HG03432 (cell line): ENCODE data around the gene PTAR1.

ENCODE experiments used
- ATAC-seq: cut with Tn5 transposase; IDR thresholded peaks from one replicate; pipeline ENCODE4 v1.9.1; 2021; ENCODE audit warnings: mild to moderate bottlenecking, moderate library complexity; ENCODE audit not compliant: unreplicated experiment

Gene PTAR1

DNA sequence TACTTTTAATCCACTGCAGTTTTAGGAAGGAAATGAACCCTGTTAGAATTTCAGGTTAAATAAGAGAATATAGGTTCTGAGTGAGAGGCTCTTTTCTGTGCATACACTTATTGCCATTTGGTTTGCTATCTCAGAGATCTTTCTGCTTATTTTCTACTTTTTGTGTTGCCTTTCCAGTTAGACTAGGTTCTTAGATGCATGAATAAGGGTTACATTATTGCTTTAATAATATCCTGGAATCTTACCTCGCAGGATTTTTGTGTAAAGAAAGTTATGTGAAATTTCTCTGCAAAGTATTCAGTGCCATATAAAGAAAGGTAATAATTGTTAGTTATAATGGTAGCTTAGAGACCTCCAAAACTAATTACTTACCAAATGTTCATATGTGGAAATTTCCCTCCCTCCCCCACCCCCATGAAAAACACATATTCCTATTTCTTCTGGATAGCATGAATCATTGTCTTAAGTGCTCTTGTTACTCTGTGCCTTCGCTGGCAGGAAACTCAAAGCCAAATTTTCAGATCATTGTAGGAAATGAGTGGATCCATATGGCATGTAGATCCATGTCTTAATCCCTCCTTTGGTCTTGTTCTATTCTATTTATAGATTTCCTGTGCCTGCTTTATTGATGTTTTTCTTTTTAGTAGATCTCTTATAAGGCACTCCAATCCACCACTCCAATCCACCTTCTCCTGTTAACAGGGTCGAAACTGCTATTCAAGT, 84.9 kb downstream of the PTAR1 start:
- no peak for ATAC-seq

DNA sequence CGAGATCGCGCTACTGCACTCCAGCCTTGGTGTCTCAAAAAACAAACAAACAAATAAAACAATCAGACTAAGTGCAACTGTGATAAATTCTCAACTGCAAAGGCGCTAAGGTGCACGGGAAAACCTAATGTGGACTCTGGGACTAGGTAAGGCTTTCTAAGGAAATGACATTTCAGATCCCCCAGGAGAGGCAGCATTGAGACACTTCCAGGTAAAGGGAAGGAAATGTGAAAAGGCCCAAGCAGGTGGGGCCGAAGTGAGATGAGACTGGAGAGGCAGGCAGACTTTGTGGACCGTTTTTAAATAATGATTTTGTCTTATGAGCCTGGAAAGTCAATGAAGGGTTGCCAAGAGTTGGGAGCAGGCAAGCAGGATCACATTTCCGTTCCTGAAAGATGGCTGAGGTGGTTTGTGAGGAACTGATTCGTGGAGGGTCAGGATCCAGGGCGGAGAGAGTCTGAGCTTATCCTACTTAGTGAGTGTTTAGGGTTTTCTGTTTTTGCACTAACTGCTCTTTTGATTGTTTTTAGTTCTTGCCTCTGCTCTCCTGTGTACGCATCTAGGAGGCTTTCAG, 85.6 kb downstream of the PTAR1 start:
- no peak for ATAC-seq

DNA sequence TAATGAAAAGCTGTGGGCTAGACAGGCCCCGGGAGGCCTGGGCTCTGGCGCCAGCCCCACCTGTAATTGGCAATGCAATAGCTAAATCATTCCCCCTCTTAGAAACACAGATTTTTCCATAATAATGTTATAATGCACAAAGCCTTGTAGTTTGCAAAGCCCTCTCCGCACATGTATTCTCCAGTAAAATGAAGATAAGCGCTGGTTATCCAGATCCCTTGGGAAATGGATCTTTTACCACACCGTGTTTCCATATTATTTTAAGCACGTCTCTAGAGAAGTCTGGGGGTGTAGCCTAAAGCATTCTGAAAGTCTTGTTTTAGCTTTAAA, 86.5 kb downstream of the PTAR1 start:
- no peak for ATAC-seq

DNA sequence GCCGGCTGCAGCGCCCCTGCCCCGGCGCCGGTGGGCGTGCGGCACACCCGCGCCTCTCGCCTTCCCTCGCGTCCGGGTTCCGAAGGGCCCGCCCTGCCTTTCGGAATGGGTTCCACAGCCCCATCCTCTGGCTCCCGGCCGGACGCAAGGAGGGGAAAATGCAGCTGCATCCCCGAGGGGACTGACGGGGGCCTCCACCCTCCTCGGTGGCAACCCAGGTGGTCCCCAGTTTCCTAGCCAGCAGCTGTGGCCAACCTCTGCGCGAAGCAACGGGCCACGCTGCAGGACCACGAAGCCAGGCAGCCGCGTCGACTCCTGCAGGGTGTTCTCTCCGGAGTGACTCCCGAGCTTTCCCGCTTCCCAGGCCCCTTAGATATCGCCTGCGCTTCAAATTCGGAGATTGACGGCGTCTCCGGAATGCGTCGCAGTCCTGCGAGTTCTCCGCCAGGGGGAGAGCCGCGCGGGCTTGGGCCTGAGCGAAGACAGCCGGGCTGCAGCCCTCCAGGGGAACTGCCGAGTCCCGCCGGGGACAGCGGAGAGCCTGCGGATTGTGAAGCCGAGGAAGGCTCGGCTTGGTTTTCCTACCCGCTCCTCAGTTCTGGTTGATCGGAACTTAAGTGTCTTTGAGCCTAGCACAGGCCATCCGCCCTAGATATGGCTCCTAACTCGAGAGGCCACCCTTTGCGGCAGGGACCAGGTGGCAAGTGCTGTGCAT, 87.1 kb downstream of the PTAR1 start:
- ATAC-seq, result peak; percentile 95

DNA sequence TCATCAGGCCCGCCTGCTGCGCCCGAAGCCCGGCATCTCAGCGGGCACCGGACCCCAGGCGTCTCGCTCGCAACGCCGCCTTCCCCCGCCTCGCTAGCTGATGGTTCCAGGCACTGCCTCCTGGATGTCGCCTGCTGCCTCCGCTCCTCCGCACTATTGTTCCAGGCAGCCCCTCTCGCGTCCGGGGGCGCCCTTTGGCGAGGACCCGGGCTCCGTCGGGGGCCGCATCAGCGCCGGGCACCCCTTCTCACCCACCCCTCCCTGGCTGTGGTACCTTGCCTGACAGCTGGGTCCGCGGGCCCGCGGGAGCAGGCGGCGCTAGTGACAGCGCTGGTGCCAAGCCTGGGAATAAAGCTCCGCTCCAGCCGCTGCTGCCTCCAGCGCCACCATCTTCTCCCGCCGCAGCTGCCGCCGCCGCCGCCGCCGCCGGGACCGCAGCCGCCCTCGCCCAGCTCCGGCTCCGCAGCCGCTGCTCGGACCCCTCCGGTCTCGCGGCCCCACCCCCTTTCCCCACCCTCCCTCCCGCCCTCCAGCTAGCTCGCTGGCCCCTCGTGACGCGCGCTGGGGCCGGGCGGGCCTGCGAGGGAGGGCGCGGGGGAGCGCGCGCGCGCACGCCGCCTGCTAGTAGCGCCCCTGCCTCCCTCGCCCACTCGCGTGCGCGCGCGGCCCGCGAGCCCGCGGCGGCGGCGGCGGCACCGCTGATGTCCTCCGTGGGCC, 87.8 kb downstream of the PTAR1 start, which contains the start of gene APBA1:
Gene APBA1 (minus strand): TSS at position 493 of the 717 bp plus-strand sequence.
- ATAC-seq, result peak; percentile 61

DNA sequence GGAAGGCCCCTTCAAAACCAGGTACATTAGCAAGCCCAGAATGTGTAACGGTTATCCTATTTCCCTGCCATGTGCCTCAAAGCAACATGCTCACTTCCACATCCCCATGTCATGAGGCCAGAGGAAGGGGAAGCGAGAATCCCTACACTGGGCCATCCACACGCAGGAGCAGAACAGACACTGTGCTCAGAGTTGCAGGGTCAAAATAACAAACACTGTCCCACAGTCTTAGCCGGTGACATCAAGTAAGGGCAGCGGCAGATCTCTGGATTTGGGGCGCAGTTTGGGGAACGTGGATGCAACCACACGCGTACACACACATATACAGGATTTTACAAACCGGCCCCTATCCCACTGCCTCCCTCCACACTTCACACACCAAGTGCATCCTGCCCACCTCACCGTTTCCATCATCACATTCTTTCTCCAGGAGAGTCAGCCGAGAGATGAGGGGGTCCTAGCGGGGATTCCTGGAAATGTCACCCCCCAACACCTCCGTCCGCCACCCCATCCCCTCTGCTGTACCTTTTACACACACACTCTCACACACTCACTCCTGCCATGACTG, 88.4 kb downstream of the PTAR1 start:
- ATAC-seq, result no peak

DNA sequence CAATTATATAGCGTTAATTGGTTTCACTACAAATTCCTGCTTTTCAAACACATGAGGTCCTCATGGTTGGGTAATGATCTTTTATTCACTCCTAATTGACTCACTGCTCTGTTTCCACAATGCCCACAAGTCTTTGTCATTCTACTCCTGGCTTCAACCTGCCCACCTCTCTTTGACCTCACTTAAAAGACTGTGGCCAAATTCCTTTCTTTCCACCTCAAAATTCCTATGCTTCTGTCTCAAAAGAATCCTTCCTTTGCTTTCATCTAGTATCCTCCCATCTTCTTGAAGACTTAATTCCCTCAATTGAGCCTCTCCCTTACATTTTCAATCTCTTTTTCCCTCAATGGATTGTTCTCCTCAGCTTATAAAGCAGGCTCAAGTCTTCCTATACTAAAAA, 92.5 kb downstream of the PTAR1 start:
- ATAC-seq, result no peak

DNA sequence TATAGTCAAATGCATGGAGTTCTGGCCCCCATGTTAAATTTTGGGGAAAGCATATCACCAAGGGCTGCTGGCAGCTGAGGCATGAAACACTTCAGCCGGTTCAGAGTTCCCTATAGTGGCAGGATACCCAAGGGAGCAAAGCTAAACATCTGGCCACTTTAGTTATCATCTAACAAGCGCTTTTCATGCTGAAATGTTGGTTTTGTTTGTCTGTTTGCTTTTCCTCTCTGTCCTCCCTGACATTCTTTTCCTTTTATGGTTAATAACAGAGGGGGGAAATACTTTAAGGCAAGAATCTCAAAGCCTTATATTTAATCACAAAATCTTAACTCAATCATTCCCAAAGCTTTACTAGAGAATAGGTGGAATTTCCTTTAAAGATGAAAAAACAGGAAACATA, 99.5 kb downstream of the PTAR1 start:
- no peak for ATAC-seq
